ENCODE measurements around the gene IL25. TPM values are rescaled to one million over a fixed set of nuclear protein-coding genes. Genes with fewer than 3 reads are reported as not detected.

IL25 gene
- total and polyA plus RNA-seq, 2 experiments from 2014 or later = not detected

DNA sequence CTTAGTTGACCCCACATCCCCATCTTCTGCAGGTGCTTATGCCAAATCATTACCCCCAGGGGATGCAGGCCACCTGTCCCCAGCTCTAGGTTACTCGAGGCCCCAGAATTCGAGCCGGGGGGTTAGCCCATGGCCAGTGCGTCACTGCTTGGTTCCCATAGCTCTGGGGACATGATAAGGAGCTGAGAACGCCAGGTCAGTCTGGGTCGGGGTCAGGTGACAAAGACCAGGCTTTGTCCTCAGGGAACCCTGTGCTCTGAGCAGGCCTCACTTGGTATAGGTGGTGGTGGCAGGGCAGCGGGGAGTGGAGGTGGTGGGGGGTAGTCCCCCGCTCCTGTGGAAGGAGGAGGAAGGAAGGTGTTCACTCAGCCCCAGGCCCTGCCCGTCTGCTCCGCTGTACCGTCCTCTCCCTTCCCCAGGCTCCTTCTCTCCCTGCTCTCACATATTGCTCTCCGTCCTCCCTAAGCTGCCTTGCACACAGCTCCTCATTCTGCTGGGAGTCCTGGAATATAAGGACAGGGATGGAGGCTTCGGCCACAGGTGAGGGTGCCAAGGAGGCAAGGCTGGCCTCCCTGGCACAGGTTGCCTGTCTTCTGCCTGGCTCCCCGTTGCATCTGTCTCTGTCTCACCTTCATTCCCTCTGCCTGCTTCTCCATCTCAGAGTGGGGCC is 37.5 kb downstream of the IL25 start:
- no peak for TF ChIP-seq EZH2 (IDR thresholded peaks at IDR 0.05; ENCODE audit: borderline replicate concordance)
- no peak for TF ChIP-seq CTCF (IDR thresholded peaks at IDR 0.05; ENCODE audit: poor library complexity)
- TF ChIP-seq EZH2phosphoT487 (IDR thresholded peaks at IDR 0.05; ENCODE audit: low read depth, severe bottlenecking, unreplicated experiment) = no peak

GRCh38 chr14:23411563-23412525 is 39.2 kb downstream of the IL25 start:
- no peaks in the 10 kb centered on the region for H3K9me2 ChIP-seq (replicated peaks; ENCODE audit: insufficient read depth)
- no peaks in the 10 kb centered on the region for H3K36me3 ChIP-seq (replicated peaks; ENCODE audit: insufficient read depth, low read depth)
- 94% methylated on average over 14 of the region's 14 CpGs for WGBS (ENCODE audit: low lambda C conversion rate, missing lambda C conversion rate)
- no peak overlapping the region for H3K4me3 ChIP-seq
- no peak for TF ChIP-seq CTCF (IDR thresholded peaks at IDR 0.05; ENCODE audit: poor library complexity)
- TF ChIP-seq EZH2 (IDR thresholded peaks at IDR 0.05; ENCODE audit: borderline replicate concordance) = no peak
- TF ChIP-seq EZH2phosphoT487 (IDR thresholded peaks at IDR 0.05; ENCODE audit: low read depth, severe bottlenecking, unreplicated experiment) = no peak
- no peak overlapping the region for H3K4me2 ChIP-seq
- H4K20me1 ChIP-seq (ENCODE audit: insufficient read depth, poor library complexity, severe bottlenecking) = no peaks in the 10 kb centered on the region
- H3K79me2 ChIP-seq = no peaks in the 10 kb centered on the region
- H3K9me3 ChIP-seq (ENCODE audit: low read depth) = no peaks in the 10 kb centered on the region
- H2AFZ ChIP-seq = no peak overlapping the region
- no peaks in the 10 kb centered on the region for H3K27me3 ChIP-seq
- H3K27ac ChIP-seq = no peak overlapping the region
- no peak for DNase-seq (ENCODE audit: low spot score)
- no peaks in the 10 kb centered on the region for H3K4me1 ChIP-seq (ENCODE audit: insufficient read depth)

More for the DNA sequence above, 37.5 kb downstream of the IL25 start:
- no peak overlapping the region for H2AFZ ChIP-seq
- no peaks in the 10 kb centered on the region for H3K36me3 ChIP-seq (replicated peaks; ENCODE audit: insufficient read depth, low read depth)
- whole genome bisulfite sequencing (ENCODE audit: low lambda C conversion rate, missing lambda C conversion rate) = 68% methylated on average over 12 of the region's 14 CpGs
- H3K9me2 ChIP-seq (replicated peaks; ENCODE audit: insufficient read depth) = no peaks in the 10 kb centered on the region
- H3K79me2 ChIP-seq = no peaks in the 10 kb centered on the region
- no peak overlapping the region for H3K27ac ChIP-seq
- DNase-seq (ENCODE audit: low spot score) = no peak
- H4K20me1 ChIP-seq (ENCODE audit: insufficient read depth, poor library complexity, severe bottlenecking) = no peaks in the 10 kb centered on the region
- H3K4me1 ChIP-seq (ENCODE audit: insufficient read depth) = no peaks in the 10 kb centered on the region
- H3K9me3 ChIP-seq (ENCODE audit: low read depth) = no peaks in the 10 kb centered on the region
- no peak overlapping the region for H3K4me3 ChIP-seq
- H3K27me3 ChIP-seq = no peaks in the 10 kb centered on the region
- H3K4me2 ChIP-seq = no peak overlapping the region

DNA sequence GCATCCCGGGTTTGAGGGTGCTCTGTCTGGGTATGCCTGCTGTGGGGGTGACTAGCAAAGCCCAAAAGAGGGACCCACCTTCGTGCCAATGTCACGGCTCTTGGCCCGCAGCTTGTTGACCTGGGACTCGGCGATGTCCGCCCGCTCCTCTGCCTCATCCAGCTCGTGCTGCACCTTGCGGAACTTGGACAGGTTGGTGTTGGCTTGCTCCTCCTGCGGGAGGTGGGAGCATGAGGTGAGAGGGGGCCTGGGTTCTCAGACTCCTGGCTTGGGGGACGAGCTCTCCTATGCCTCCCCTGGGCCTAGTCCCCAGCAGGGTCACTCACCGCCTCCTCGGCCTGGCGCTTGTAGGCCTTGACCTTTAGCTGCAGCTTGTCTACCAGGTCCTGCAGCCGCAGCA is 41.1 kb downstream of the IL25 start:
- Histone ChIP-seq H4K20me1 (ENCODE audit: insufficient read depth, poor library complexity, severe bottlenecking) (no peaks in the 10 kb centered on the region), H3K9me3 (ENCODE audit: low read depth) (no peaks in the 10 kb centered on the region), H3K27ac (no peak overlapping the region), H2AFZ (no peak overlapping the region), H3K4me1 (ENCODE audit: insufficient read depth) (no peaks in the 10 kb centered on the region), H3K4me2 (no peak overlapping the region), H3K79me2 (no peaks in the 10 kb centered on the region), H3K36me3 (replicated peaks; ENCODE audit: insufficient read depth, low read depth) (no peaks in the 10 kb centered on the region), H3K9me2 (replicated peaks; ENCODE audit: insufficient read depth) (no peaks in the 10 kb centered on the region), H3K27me3 (no peaks in the 10 kb centered on the region), H3K4me3 (no peak overlapping the region)
- WGBS (ENCODE audit: low lambda C conversion rate, missing lambda C conversion rate) = 95% methylated on average over 16 of the region's 16 CpGs
- DNase-seq (ENCODE audit: low spot score) = no peak
- TF ChIP-seq EZH2phosphoT487 (IDR thresholded peaks at IDR 0.05; ENCODE audit: low read depth, severe bottlenecking, unreplicated experiment) (no peak), EZH2 (IDR thresholded peaks at IDR 0.05; ENCODE audit: borderline replicate concordance) (no peak), CTCF (IDR thresholded peaks at IDR 0.05; ENCODE audit: poor library complexity) (no peak)

All from hepatocyte (in vitro differentiated cells).